SJSA1 (cell line): ENCODE measurements around the gene ZNF214. TPM values are rescaled to one million over a fixed set of nuclear protein-coding genes. Genes with fewer than 3 reads are reported as not detected.

Experiments
- DNase-seq, 2 experiments: peaks; one replicate each; pipeline ENCODE4 v3.0.0-alpha.2; 2015 to 2020; ENCODE audit warnings: low spot score in 2 of 2, low read depth in 1 of 2
- H3K27ac ChIP-seq: fragments of 250-450 bp; sonication (Bioruptor Pico); 2 replicates; pipeline ENCODE4 v1.5.1; 2020; ENCODE audit warnings: mild to moderate bottlenecking, moderate library complexity
- H3K27me3 ChIP-seq: fragments of 250-450 bp; sonication (Bioruptor Pico); replicated peaks from 2 replicates; pipeline ENCODE4 v1.5.1; 2020; ENCODE audit warnings: mild to moderate bottlenecking, moderate library complexity
- H3K36me3 ChIP-seq: fragments of 250-450 bp; sonication (Bioruptor Pico); 2 replicates; pipeline ENCODE4 v1.5.1; 2020; ENCODE audit warnings: mild to moderate bottlenecking
- H3K4me1 ChIP-seq: fragments of 250-450 bp; sonication (Bioruptor Pico); replicated peaks from 2 replicates; pipeline ENCODE4 v1.6.1; 2021; ENCODE audit warnings: mild to moderate bottlenecking
- H3K4me3 ChIP-seq: fragments of 250-450 bp; sonication (Bioruptor Pico); 2 replicates; pipeline ENCODE4 v1.5.1; 2020; ENCODE audit warnings: mild to moderate bottlenecking
- H3K9me3 ChIP-seq: fragments of 250-450 bp; sonication (Bioruptor Pico); replicated peaks from 2 replicates; pipeline ENCODE4 v1.5.1; 2020; ENCODE audit warnings: mild to moderate bottlenecking
- total RNA-seq: library from RNA; depleted of rRNA; stranded (reverse); fragments of >200 nt; shearing (Covaris generic); gene quantifications from 2 replicates; pipeline ENCODE4 v1.2.3, GENCODE V29; 2014; rRNA removed

The ZNF214 gene
- not detected in 2 replicates for total RNA-seq

GRCh38 chr11:7020183-7020917, at the start of gene ZNF214, which contains the start of gene NLRP14:
ZNF214 (minus strand) TSS chr11:7020346; CDS start chr11:7002835, 17,511 bp downstream.
NLRP14 (plus strand) TSS chr11:7020479; CDS start chr11:7038587, 18,108 bp downstream.
- Histone ChIP-seq H3K4me1 (no peaks in the 10 kb centered on the region), H3K9me3 (no peaks in the 10 kb centered on the region), H3K27ac (no peak within 1 kb of the TSS), H3K36me3 (no peaks in the 10 kb centered on the region), H3K27me3 (no peaks in the 10 kb centered on the region), H3K4me3 (no peak within 1 kb of the TSS)
- DNase-seq, result peak; percentile 1 to 43

- Histone ChIP-seq H3K4me1 (no peaks in the 10 kb centered on the region), H3K27me3 (no peaks in the 10 kb centered on the region), H3K27ac (no peak overlapping the region), H3K36me3 (no peaks in the 10 kb centered on the region), H3K4me3 (no peak overlapping the region), H3K9me3 (no peaks in the 10 kb centered on the region)
- no peak for DNase-seq
Observed at GRCh38 chr11:7062534-7062933, 42.4 kb upstream of the ZNF214 start.

- Histone ChIP-seq H3K27ac (no peak overlapping the region), H3K27me3 (no peaks in the 10 kb centered on the region), H3K36me3 (no peaks in the 10 kb centered on the region), H3K4me3 (no peak overlapping the region), H3K9me3 (no peaks in the 10 kb centered on the region), H3K4me1 (no peaks in the 10 kb centered on the region)
- DNase-seq, result no peak
Observed at GRCh38 chr11:7060868-7061267, 40.7 kb upstream of the ZNF214 start.

GRCh38 chr11:7057641-7058040, 37.5 kb upstream of the ZNF214 start:
- Histone ChIP-seq H3K27ac (no peak overlapping the region), H3K9me3 (no peaks in the 10 kb centered on the region), H3K4me1 (no peaks in the 10 kb centered on the region), H3K4me3 (no peak overlapping the region), H3K27me3 (no peaks in the 10 kb centered on the region), H3K36me3 (no peaks in the 10 kb centered on the region)
- no peak for DNase-seq

GRCh38 chr11:7056828-7057513, 36.8 kb upstream of the ZNF214 start:
- Histone ChIP-seq H3K9me3 (no peaks in the 10 kb centered on the region), H3K4me1 (no peaks in the 10 kb centered on the region), H3K27ac (no peak overlapping the region), H3K4me3 (no peak overlapping the region), H3K27me3 (no peaks in the 10 kb centered on the region), H3K36me3 (no peaks in the 10 kb centered on the region)
- DNase-seq, result no peak

- no peaks in the 10 kb centered on the region for H3K9me3 ChIP-seq
- DNase-seq, result no peak
- no peaks in the 10 kb centered on the region for H3K36me3 ChIP-seq
- H3K27me3 ChIP-seq, result no peaks in the 10 kb centered on the region
- no peak overlapping the region for H3K4me3 ChIP-seq
- H3K4me1 ChIP-seq, result no peaks in the 10 kb centered on the region
- no peak overlapping the region for H3K27ac ChIP-seq
Observed at GRCh38 chr11:7050191-7050590, 30.0 kb upstream of the ZNF214 start.

- Histone ChIP-seq H3K4me3 (no peak overlapping the region), H3K4me1 (no peaks in the 10 kb centered on the region), H3K27me3 (no peaks in the 10 kb centered on the region), H3K36me3 (no peaks in the 10 kb centered on the region), H3K27ac (no peak overlapping the region), H3K9me3 (no peaks in the 10 kb centered on the region)
- DNase-seq, result no peak
Observed at GRCh38 chr11:7046474-7047175, 26.5 kb upstream of the ZNF214 start.

- no peak overlapping the region for H3K27ac ChIP-seq
- no peaks in the 10 kb centered on the region for H3K27me3 ChIP-seq
- no peaks in the 10 kb centered on the region for H3K4me1 ChIP-seq
- no peak overlapping the region for H3K4me3 ChIP-seq
- no peak for DNase-seq
- no peaks in the 10 kb centered on the region for H3K9me3 ChIP-seq
- no peaks in the 10 kb centered on the region for H3K36me3 ChIP-seq
Observed at GRCh38 chr11:7034019-7034418, 13.9 kb upstream of the ZNF214 start.

- H3K36me3 ChIP-seq, result no peaks in the 10 kb centered on the region
- no peaks in the 10 kb centered on the region for H3K9me3 ChIP-seq
- H3K27ac ChIP-seq, result no peak overlapping the region
- DNase-seq, result no peak
- H3K4me1 ChIP-seq, result no peaks in the 10 kb centered on the region
- no peak overlapping the region for H3K4me3 ChIP-seq
- no peaks in the 10 kb centered on the region for H3K27me3 ChIP-seq
Observed at GRCh38 chr11:7032692-7033091, 12.5 kb upstream of the ZNF214 start.

- no peaks in the 10 kb centered on the region for H3K4me1 ChIP-seq
- H3K27me3 ChIP-seq, result no peaks in the 10 kb centered on the region
- H3K9me3 ChIP-seq, result no peaks in the 10 kb centered on the region
- H3K4me3 ChIP-seq, result no peak overlapping the region
- no peaks in the 10 kb centered on the region for H3K36me3 ChIP-seq
- no peak for DNase-seq
- no peak overlapping the region for H3K27ac ChIP-seq
Observed at GRCh38 chr11:7031471-7031871, 11.3 kb upstream of the ZNF214 start.

GRCh38 chr11:7030836-7031235, 10.7 kb upstream of the ZNF214 start:
- no peak overlapping the region for H3K4me3 ChIP-seq
- no peaks in the 10 kb centered on the region for H3K4me1 ChIP-seq
- no peak overlapping the region for H3K27ac ChIP-seq

GRCh38 chr11:7028141-7028540, 8.0 kb upstream of the ZNF214 start:
- DNase-seq, result no peak
- H3K27ac ChIP-seq, result no peak overlapping the region
- no peak overlapping the region for H3K4me3 ChIP-seq
- H3K4me1 ChIP-seq, result no peaks in the 10 kb centered on the region
- H3K36me3 ChIP-seq, result no peaks in the 10 kb centered on the region
- H3K9me3 ChIP-seq, result no peaks in the 10 kb centered on the region
- no peaks in the 10 kb centered on the region for H3K27me3 ChIP-seq

More at GRCh38 chr11:7030836-7031235, 10.7 kb upstream of the ZNF214 start:
- Histone ChIP-seq H3K27me3 (no peaks in the 10 kb centered on the region), H3K36me3 (no peaks in the 10 kb centered on the region), H3K9me3 (no peaks in the 10 kb centered on the region)
- no peak for DNase-seq

- Histone ChIP-seq H3K27me3 (no peaks in the 10 kb centered on the region), H3K4me1 (no peaks in the 10 kb centered on the region), H3K36me3 (no peaks in the 10 kb centered on the region), H3K9me3 (no peaks in the 10 kb centered on the region), H3K27ac (no peak overlapping the region), H3K4me3 (no peak overlapping the region)
- no peak for DNase-seq
Observed at GRCh38 chr11:7021318-7021717, 1.2 kb upstream of the ZNF214 start.
